SK-N-SH treated with all-trans-retinoic acid at 6 μM for 48 hours (cell line): ENCODE data around the gene OXLD1.

Source experiments
- ATAC-seq: fragments of 200-7000 bp; cut with Tn5 transposase; 3 replicates; pipeline ENCODE4 v1.9.1; 2020; ENCODE audit warnings: mild to moderate bottlenecking, moderate library complexity
- ARNTL ChIP-seq: fragments of 450-650 bp; formaldehyde crosslinking; IDR thresholded peaks from 2 replicates; pipeline ENCODE4 v1.5.0; 2020; ENCODE audit warnings: low read depth, mild to moderate bottlenecking, moderate library complexity, borderline replicate concordance
- BACH2 ChIP-seq: fragments of 250-450 bp; sonication (Bioruptor Pico); IDR thresholded peaks from 2 replicates; pipeline ENCODE4 v1.9.0; 2021; ENCODE audit warnings: mild to moderate bottlenecking, borderline replicate concordance
- CREB5 ChIP-seq: fragments of 250-450 bp; sonication (Bioruptor Pico); IDR thresholded peaks from 2 replicates; pipeline ENCODE4 v1.5.1; 2020; ENCODE audit warnings: low read depth, mild to moderate bottlenecking, moderate library complexity
- CSRNP3 ChIP-seq: fragments of 250-450 bp; sonication (Bioruptor Pico); IDR thresholded peaks from 2 replicates; pipeline ENCODE4 v1.5.1; 2021; ENCODE audit warnings: mild to moderate bottlenecking, moderate library complexity
- ESRRG ChIP-seq: fragments of 250-450 bp; sonication (Bioruptor Pico); IDR thresholded peaks from 2 replicates; pipeline ENCODE4 v1.6.1; 2021; ENCODE audit warnings: mild to moderate bottlenecking
- GLIS3 ChIP-seq: fragments of 250-450 bp; sonication (Bioruptor Pico); IDR thresholded peaks from 2 replicates; pipeline ENCODE4 v1.5.0; 2020; ENCODE audit warnings: mild to moderate bottlenecking, moderate library complexity
- ISL1 ChIP-seq: fragments of 250-450 bp; sonication (Bioruptor Pico); IDR thresholded peaks from 2 replicates; pipeline ENCODE4 v2.1.2; 2022; ENCODE audit warnings: mild to moderate bottlenecking, moderate library complexity
- OSR1 ChIP-seq: fragments of 250-450 bp; sonication (Bioruptor Pico); IDR thresholded peaks from 2 replicates; pipeline ENCODE4 v1.8.0; 2022; ENCODE audit warnings: moderate library complexity, mild to moderate bottlenecking, inconsistent platforms
- PATZ1 ChIP-seq: fragments of 250-450 bp; sonication (Bioruptor Pico); IDR thresholded peaks from 2 replicates; pipeline ENCODE4 v1.8.0; 2020; ENCODE audit warnings: mild to moderate bottlenecking, moderate library complexity, borderline replicate concordance
- POU6F1 ChIP-seq: fragments of 250-450 bp; sonication (Bioruptor Pico); IDR thresholded peaks from 2 replicates; pipeline ENCODE4 v1.8.0; 2021; ENCODE audit warnings: low read depth, mild to moderate bottlenecking, moderate library complexity, borderline replicate concordance
- PPARA ChIP-seq: fragments of 250-450 bp; sonication (Bioruptor Pico); IDR thresholded peaks from 2 replicates; pipeline ENCODE4 v1.5.0; 2020; ENCODE audit warnings: mild to moderate bottlenecking, borderline replicate concordance
- RARB ChIP-seq: fragments of 250-450 bp; sonication (Bioruptor Pico); IDR thresholded peaks from 2 replicates; pipeline ENCODE4 v1.8.0; 2021; ENCODE audit warnings: mild to moderate bottlenecking, moderate library complexity
- SNAI2 ChIP-seq: fragments of 250-450 bp; sonication (Bioruptor Pico); IDR thresholded peaks from 2 replicates; pipeline ENCODE4 v1.5.0; 2020; ENCODE audit warnings: mild to moderate bottlenecking, moderate library complexity
- TCF4 ChIP-seq: fragments of 250-450 bp; sonication (Bioruptor Pico); IDR thresholded peaks from 2 replicates; pipeline ENCODE4 v1.8.0; 2021; ENCODE audit warnings: mild to moderate bottlenecking, moderate library complexity, borderline replicate concordance
- TOX ChIP-seq: fragments of 250-450 bp; sonication (Bioruptor Pico); IDR thresholded peaks from 2 replicates; pipeline ENCODE4 v1.8.0; 2021; ENCODE audit warnings: mild to moderate bottlenecking, moderate library complexity, borderline replicate concordance
- TSHZ2 ChIP-seq: fragments of 250-450 bp; sonication (Bioruptor Pico); IDR thresholded peaks from 2 replicates; pipeline ENCODE4 v1.5.0; 2020; ENCODE audit warnings: mild to moderate bottlenecking, moderate library complexity
- ZC3H10 ChIP-seq: fragments of 250-450 bp; sonication (Bioruptor Pico); IDR thresholded peaks from 2 replicates; pipeline ENCODE4 v1.5.1; 2021; ENCODE audit warnings: mild to moderate bottlenecking, moderate library complexity
- ZFP3 ChIP-seq: fragments of 250-450 bp; sonication (Bioruptor Pico); IDR thresholded peaks from 2 replicates; pipeline ENCODE4 v1.5.0; 2020; ENCODE audit warnings: mild to moderate bottlenecking, moderate library complexity
- ZFP30 ChIP-seq: fragments of 450-650 bp; formaldehyde crosslinking; IDR thresholded peaks from 2 replicates; pipeline ENCODE4 v1.5.0; 2022; ENCODE audit warnings: mild to moderate bottlenecking, moderate library complexity
- ZNF565 ChIP-seq: fragments of 450-650 bp; formaldehyde crosslinking; conservative IDR thresholded peaks from 2 replicates; pipeline ENCODE4 v1.5.0; 2020; ENCODE audit warnings: low read depth, mild to moderate bottlenecking, moderate library complexity
- ZNF70 ChIP-seq: fragments of 450-650 bp; formaldehyde crosslinking; IDR thresholded peaks from 2 replicates; pipeline ENCODE4 v1.5.0; 2020; ENCODE audit warnings: mild to moderate bottlenecking, moderate library complexity
- ZNF8 ChIP-seq: fragments of 450-650 bp; formaldehyde crosslinking; IDR thresholded peaks from 2 replicates; pipeline ENCODE4 v1.5.0; 2020; ENCODE audit warnings: mild to moderate bottlenecking, moderate library complexity

OXLD1 gene

DNA sequence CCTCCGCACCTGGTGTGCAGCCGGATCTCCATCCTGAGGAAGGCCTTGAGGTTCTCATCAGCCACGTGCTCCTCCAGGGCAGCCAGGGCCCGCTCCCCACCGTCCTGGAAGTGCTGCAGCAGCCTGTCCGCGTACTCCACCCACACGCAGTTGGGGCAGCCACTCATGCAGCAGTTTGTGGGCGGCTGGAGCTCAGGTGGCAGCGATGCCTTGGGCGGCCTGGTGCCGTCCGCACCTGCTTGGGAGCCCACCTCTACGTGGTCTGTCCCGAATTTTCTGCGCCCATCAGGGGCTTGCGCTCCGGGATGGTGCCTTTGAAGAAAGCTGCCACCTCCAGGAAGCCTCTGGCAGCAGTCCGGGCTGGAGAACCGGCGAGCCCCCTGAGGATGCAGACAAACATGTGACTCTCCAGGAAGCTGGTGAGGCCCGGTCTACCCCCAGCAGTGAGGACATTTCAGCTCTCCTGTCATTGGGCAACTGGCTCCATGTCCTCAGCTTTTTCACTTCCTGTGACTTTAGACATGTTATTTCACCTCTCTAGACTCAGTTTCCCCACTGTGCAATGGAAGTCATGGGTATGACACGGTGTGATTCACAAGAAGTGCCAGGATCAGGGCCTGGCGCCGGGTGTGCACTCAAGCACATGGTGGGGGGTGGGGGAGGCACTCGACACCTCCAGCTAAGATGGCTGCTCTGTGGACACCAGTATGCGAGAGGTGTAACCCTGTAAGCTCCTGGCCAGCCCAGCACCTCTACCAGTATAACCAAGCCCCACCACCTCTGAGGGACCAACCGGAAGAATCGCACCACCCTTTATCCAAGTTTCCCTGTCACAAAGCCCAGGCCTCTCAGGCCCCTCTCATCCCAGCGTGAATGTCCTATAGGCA, 957 bp downstream of the OXLD1 start:
- ATAC-seq, result peak; percentile 16; the same call in 2 of the 3 replicates
- 0 out of 2 replicates have a peak, but pooled peaks have one; percentile 24 for TF ChIP-seq SNAI2 (CRISPR knock-in tag)
- TF ChIP-seq ZFP3, result 0 out of 2 replicates have a peak, but pooled peaks have one; percentile 18
- no peak for TF ChIP-seq ARNTL (CRISPR knock-in tag)

DNA sequence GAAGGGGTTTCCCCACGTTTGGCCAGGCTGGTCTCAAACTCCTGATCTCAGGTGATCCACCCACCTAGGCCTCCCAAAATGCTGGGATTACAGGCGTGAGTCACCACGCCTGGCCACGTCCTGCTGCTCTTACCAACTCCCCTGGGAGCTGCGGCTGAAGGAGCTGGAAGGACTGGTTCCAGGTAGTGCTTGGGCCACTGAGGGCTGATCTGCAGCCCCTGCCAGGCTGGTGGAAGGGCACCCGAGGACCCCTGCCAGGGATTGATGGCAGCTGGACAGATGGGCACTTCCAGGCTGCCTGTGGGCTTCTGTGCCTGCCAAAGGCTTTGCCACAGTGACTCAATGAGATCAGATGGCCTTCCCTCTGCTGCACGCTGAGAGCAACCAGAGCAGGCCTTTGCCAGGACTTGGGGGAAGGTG, 2.3 kb downstream of the OXLD1 start:
- TF ChIP-seq BACH2 (CRISPR knock-in tag) (no peak), OSR1 (CRISPR knock-in tag) (no peak), ESRRG (CRISPR knock-in tag) (no peak), ISL1 (no peak), PPARA (CRISPR knock-in tag) (no peak), TCF4 (CRISPR knock-in tag) (no peak), CSRNP3 (CRISPR knock-in tag) (no peak), PATZ1 (CRISPR knock-in tag) (no peak), CREB5 (CRISPR knock-in tag) (no peak), TSHZ2 (CRISPR knock-in tag) (no peak), TOX (CRISPR knock-in tag) (no peak), ZC3H10 (no peak), ARNTL (CRISPR knock-in tag) (no peak), ZFP3 (no peak), ZNF70 (CRISPR knock-in tag) (no peak), ZNF8 (CRISPR knock-in tag) (no peak), RARB (CRISPR knock-in tag) (no peak), ZFP30 (no peak), GLIS3 (CRISPR knock-in tag) (no peak), POU6F1 (CRISPR knock-in tag) (no peak)
- ATAC-seq, result no peak

DNA sequence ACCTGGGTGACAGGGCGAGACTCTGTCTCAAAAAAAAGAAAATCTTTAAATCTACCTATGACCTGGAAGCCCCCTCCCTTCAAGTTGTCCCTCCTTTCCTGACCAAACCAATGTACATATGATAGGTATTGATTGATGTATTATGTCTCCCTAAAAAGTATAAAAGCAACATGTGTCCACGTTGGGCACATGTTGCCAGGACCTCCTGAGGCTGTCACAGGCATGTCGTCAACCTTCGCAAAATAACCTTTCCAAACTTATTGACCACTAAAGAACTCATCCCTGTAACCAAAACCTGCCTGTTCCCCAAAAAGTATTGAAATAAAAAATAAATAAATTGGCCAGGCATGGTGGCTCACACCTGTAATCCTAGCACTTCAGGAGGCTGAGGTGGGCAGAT, 4.4 kb downstream of the OXLD1 start:
- no peak for TF ChIP-seq POU6F1 (CRISPR knock-in tag)
- TF ChIP-seq PATZ1 (CRISPR knock-in tag), result no peak
- TF ChIP-seq ESRRG (CRISPR knock-in tag), result no peak
- TF ChIP-seq ZC3H10, result no peak
- TF ChIP-seq ARNTL (CRISPR knock-in tag), result no peak
- no peak for TF ChIP-seq ZNF565
- ATAC-seq, result no peak
